Panc1 (cell line): ENCODE data around the gene SIRPG. TPM values are rescaled to one million over a fixed set of nuclear protein-coding genes. Genes with fewer than 3 reads are reported as not detected.

Experiments used
- ATAC-seq: fragments of 200-7000 bp; cut with Tn5 transposase; 2 replicates; pipeline ENCODE4 v1.9.1; 2020; ENCODE audit warnings: mild to moderate bottlenecking, moderate library complexity
- BruUV-seq: library from RNA; stranded (reverse); fragments of 400-500 nt; replicated peaks from 2 replicates; lab custom pipeline; 2021; lab: Mats Ljungman, UMichigan
- CTCF ChIA-PET: fragments of 300-600 bp; sonication (Branson Sonifier 250); formaldehyde crosslinking; loops from one replicate; lab custom pipeline; 2022; ENCODE audit warnings: antibody characterized with exemption; lab: Charles Lee
- POLR2A ChIA-PET: fragments of 300-600 bp; sonication (Branson Sonifier 250); formaldehyde crosslinking; loops from one replicate; lab custom pipeline; 2022; ENCODE audit warnings: antibody characterized with exemption; lab: Charles Lee
- DNase-seq: peaks from one replicate; pipeline ENCODE4 v3.0.0-alpha.2; 2010; ENCODE audit warnings: low read depth, low spot score
- H3K27ac ChIP-seq: 2 replicates; pipeline ENCODE4 v1.5.1; 2011; ENCODE audit warnings: mild to moderate bottlenecking, low read length, inconsistent platforms
- H3K27me3 ChIP-seq: fragments of 200-500 bp; sonication (Bioruptor generic); 2 replicates; pipeline ENCODE4 v1.6.0; 2014; ENCODE audit warnings: low read length, inconsistent platforms; ENCODE audit not compliant: control insufficient read depth, insufficient read depth
- H3K36me3 ChIP-seq: fragments of 200-500 bp; sonication (Bioruptor generic); 2 replicates; pipeline ENCODE4 v1.5.1; 2014; ENCODE audit warnings: inconsistent platforms, mild to moderate bottlenecking, low read length, moderate library complexity; ENCODE audit not compliant: control insufficient read depth, insufficient read depth
- H3K4me1 ChIP-seq: 2 replicates; pipeline ENCODE4 v1.5.1; 2011; ENCODE audit warnings: inconsistent platforms, mild to moderate bottlenecking, low read length, moderate library complexity; ENCODE audit not compliant: control insufficient read depth, insufficient read depth
- H3K4me3 ChIP-seq, 2 experiments: 2 replicates each; pipeline ENCODE4 v1.5.1; 2011 to 2012; ENCODE audit warnings: low read depth in 2 of 2, low read length in 2 of 2, mild to moderate bottlenecking in 2 of 2, inconsistent platforms in 1 of 2, moderate library complexity in 1 of 2
- H3K9me3 ChIP-seq: fragments of 200-500 bp; sonication (Bioruptor generic); 2 replicates; pipeline ENCODE4 v1.5.1; 2014; ENCODE audit warnings: low read depth, mild to moderate bottlenecking, inconsistent platforms, low read length, moderate library complexity; ENCODE audit not compliant: control insufficient read depth, insufficient read depth
- POLR2AphosphoS5 ChIP-seq: IDR thresholded peaks from 2 replicates; pipeline ENCODE4 v1.6.1; 2012; ENCODE audit warnings: mild to moderate bottlenecking, low read depth, low read length, moderate library complexity
- REST ChIP-seq, 2 experiments: IDR thresholded peaks; 2 replicates each; pipeline ENCODE4 v1.6.1; 2011 to 2012; ENCODE audit warnings: low read depth in 2 of 2, control low read depth in 1 of 2, low read length in 1 of 2, mild to moderate bottlenecking in 1 of 2, moderate library complexity in 1 of 2; ENCODE audit not compliant: insufficient read depth in 1 of 2
- SIN3A ChIP-seq: IDR thresholded peaks from 2 replicates; pipeline ENCODE4 v1.6.1; 2012; ENCODE audit warnings: low read depth, mild to moderate bottlenecking, low read length, moderate library complexity, borderline replicate concordance; ENCODE audit not compliant: insufficient read depth
- TCF7L2 ChIP-seq: IDR thresholded peaks from 2 replicates; pipeline ENCODE4 v1.6.1; 2011; ENCODE audit warnings: mild to moderate bottlenecking, low read depth, low read length, inconsistent platforms
- in situ Hi-C: cut with HindIII; loops from 2 replicates; pipeline ENCODE4 v1.10.0; 2016; ENCODE audit warnings: low sequenced_read_pairs, low pct_unique_long_range_greater_than_20kb
- intact Hi-C: fragments of 100-400 bp; cut with micrococcal nuclease; formaldehyde crosslinking; loops from one replicate; pipeline ENCODE4 v1.10.0; 2022; ENCODE audit not compliant: unreplicated experiment
- total RNA-seq: library from RNA; stranded (reverse); gene quantifications from one replicate; pipeline ENCODE4 v1.2.1, GENCODE V29; 2021; ENCODE audit not compliant: unreplicated experiment
- TF ChIP-seq, protein P1 (sequence below): fragments of 450-650 bp; IDR thresholded peaks from 2 replicates; pipeline ENCODE4 v1.5.1; 2017; ENCODE audit warnings: mild to moderate bottlenecking

The SIRPG gene
- total RNA-seq, 1 experiment from 2014 or later: not detected

DNA sequence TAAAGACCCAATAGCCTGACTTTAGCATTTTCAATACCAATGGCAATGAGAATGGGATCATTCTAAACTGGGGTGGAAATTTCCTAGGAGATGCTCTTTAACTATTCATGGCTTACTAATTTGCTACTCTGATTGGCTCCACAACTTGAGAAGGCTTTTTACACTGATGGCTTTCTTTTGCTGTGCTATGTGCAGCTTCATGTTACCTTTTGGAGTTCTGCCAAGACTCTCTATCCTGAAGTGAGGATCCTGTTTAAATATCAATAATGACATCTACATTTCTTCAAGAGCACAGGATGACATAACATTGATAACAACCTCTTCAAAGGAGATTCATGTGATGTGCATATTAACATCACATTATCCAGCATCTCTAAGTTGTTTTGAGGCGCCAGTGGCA lies 43.4 kb upstream of the SIRPG start:
- no peak for DNase-seq
- Histone ChIP-seq H3K36me3 (no peaks in the 10 kb centered on the region), H3K27ac (no peak overlapping the region), H3K9me3 (no peaks in the 10 kb centered on the region), H3K27me3 (peaks cover 12% of the 10 kb centered on the region; the same call in 1 of the 2 replicates), H3K4me1 (no peaks in the 10 kb centered on the region), H3K4me3 (no peak overlapping the region)
- no peak for ATAC-seq
- CTCF ChIA-PET: no interaction called here
- POLR2A ChIA-PET: no interaction called here
- no TSS peak for BruUV-seq
- in situ Hi-C loops: no loop called here
- intact Hi-C loops: no loop called here
- TF ChIP-seq REST (IDR thresholded peaks at IDR 0.05; ENCODE audit: insufficient read depth in 1 of 2, low read depth in 2 of 2, low read length in 1 of 2): no peak
- no peak for TF ChIP-seq TCF7L2
- TF ChIP-seq POLR2AphosphoS5: no peak
- TF ChIP-seq, protein P1, sequence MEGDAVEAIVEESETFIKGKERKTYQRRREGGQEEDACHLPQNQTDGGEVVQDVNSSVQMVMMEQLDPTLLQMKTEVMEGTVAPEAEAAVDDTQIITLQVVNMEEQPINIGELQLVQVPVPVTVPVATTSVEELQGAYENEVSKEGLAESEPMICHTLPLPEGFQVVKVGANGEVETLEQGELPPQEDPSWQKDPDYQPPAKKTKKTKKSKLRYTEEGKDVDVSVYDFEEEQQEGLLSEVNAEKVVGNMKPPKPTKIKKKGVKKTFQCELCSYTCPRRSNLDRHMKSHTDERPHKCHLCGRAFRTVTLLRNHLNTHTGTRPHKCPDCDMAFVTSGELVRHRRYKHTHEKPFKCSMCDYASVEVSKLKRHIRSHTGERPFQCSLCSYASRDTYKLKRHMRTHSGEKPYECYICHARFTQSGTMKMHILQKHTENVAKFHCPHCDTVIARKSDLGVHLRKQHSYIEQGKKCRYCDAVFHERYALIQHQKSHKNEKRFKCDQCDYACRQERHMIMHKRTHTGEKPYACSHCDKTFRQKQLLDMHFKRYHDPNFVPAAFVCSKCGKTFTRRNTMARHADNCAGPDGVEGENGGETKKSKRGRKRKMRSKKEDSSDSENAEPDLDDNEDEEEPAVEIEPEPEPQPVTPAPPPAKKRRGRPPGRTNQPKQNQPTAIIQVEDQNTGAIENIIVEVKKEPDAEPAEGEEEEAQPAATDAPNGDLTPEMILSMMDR: no peak
- TF ChIP-seq SIN3A: no peak

DNA sequence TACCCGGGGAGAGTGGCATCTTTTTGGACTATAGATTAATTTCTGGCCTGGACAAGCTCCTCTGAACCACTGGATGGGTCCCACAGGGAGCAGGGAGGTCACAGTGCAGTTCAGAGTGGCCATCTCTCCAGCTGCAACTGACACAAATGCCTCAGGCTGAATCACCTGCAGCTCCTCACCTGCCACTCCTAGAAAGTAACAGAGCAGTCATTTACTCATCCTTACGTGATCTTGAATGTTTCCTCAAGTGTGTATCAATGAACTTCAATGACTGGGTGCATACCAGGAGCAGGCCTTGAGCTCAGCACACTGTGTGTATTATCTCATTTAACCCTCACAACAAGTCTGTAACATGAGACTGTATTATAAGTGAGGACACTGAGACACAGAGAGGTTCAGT lies 40.0 kb upstream of the SIRPG start:
- Histone ChIP-seq H3K27ac (no peak overlapping the region), H3K4me1 (no peaks in the 10 kb centered on the region), H3K4me3 (no peak overlapping the region), H3K9me3 (no peaks in the 10 kb centered on the region), H3K27me3 (peaks cover 6% of the 10 kb centered on the region; the same call in 1 of the 2 replicates), H3K36me3 (no peaks in the 10 kb centered on the region)
- ChIA-PET POLR2A (no interaction called here), CTCF (interaction anchor here (0.5 to 0.7 kb wide), 3 partner anchors 21 to 210 kb away, joined by 3 to 5 read pairs (median 3); no protein-coding TSS in a partner anchor)
- intact Hi-C loops (no loop called here), in situ Hi-C loops (no loop called here)
- DNase-seq (no peak), ATAC-seq (no peak)
- BruUV-seq: no TSS peak
- TF ChIP-seq POLR2AphosphoS5: no peak
- TF ChIP-seq, protein P1: no peak
